MM.1S (cell line): ENCODE measurements around the gene HGS.

Experiments
- CTCF ChIP-seq: fragments of 300-600 bp; sonication (generic); IDR thresholded peaks from 2 replicates; pipeline ENCODE4 v1.5.1; 2016; ENCODE audit warnings: antibody characterized with exemption, low read length, mixed read lengths
- EZH2 ChIP-seq: fragments of 300-600 bp; sonication (generic); optimal IDR thresholded peaks from 2 replicates; pipeline ENCODE3; 2017; ENCODE audit warnings: low read depth, mild to moderate bottlenecking, antibody characterized with exemption, low read length, mixed read lengths

- TF ChIP-seq CTCF: no peak
- no peak for TF ChIP-seq EZH2
These were observed 25.0 kb downstream of the HGS start for GRCh38 chr17:81708739-81709185.
